Mesothelial cell of epicardium (in vitro differentiated cells): ENCODE measurements around the gene GCLC. TPM values are rescaled to one million over a fixed set of nuclear protein-coding genes. Genes with fewer than 3 reads are reported as not detected.

ENCODE experiments used
- DNase-seq, 2 experiments: peaks; one replicate each; pipeline ENCODE4 v3.0.0; 2021; ENCODE audit warnings: low spot score in 2 of 2; ENCODE audit not compliant: unreplicated experiment in 2 of 2
- H3K27ac Mint-ChIP-seq: 2 replicates; pipeline ENCODE4 v1.8.0; 2021; ENCODE audit warnings: mixed read lengths
- H3K27me3 Mint-ChIP-seq: 2 replicates; pipeline ENCODE4 v1.8.0; 2021; ENCODE audit warnings: low read depth, mixed read lengths
- H3K36me3 Mint-ChIP-seq: 2 replicates; pipeline ENCODE4 v1.8.0; 2021; ENCODE audit warnings: mixed read lengths
- H3K4me1 Mint-ChIP-seq: 2 replicates; pipeline ENCODE4 v1.8.0; 2021; ENCODE audit warnings: mixed read lengths
- H3K4me3 Mint-ChIP-seq: 2 replicates; pipeline ENCODE4 v1.8.0; 2021; ENCODE audit warnings: mild to moderate bottlenecking, moderate library complexity, mixed read lengths
- H3K9me3 Mint-ChIP-seq: 2 replicates; pipeline ENCODE4 v1.8.0; 2021; ENCODE audit warnings: mixed read lengths
- CTCF ChIP-seq: fragments of 200-600 bp; sonication (generic); IDR thresholded peaks from one replicate; pipeline ENCODE4 v1.5.0; 2021; ENCODE audit warnings: antibody characterized with exemption; ENCODE audit not compliant: unreplicated experiment
- total RNA-seq: library from RNA; stranded (reverse); gene quantifications from 3 replicates; pipeline ENCODE4 v1.2.1, GENCODE V29; 2021

The GCLC gene
- total RNA-seq, 1 donor from 2014 or later: 18.7 TPM

- Mint-ChIP-seq H3K27ac (no peak overlapping the region), H3K4me1 (peaks cover 9% of the 10 kb centered on the region), H3K4me3 (no peak overlapping the region)
Measured at GRCh38 chr6:53518862-53519261, 26.0 kb downstream of the GCLC start.

GRCh38 chr6:53517021-53517420 lies 27.9 kb downstream of the GCLC start:
- TF ChIP-seq CTCF: no peak
- Mint-ChIP-seq H3K36me3 (peaks cover 17% of the 10 kb centered on the region), H3K4me1 (no peaks in the 10 kb centered on the region), H3K4me3 (no peak overlapping the region), H3K9me3 (no peaks in the 10 kb centered on the region), H3K27ac (no peak overlapping the region), H3K27me3 (no peaks in the 10 kb centered on the region)
- DNase-seq: no peak

More at GRCh38 chr6:53518862-53519261, 26.0 kb downstream of the GCLC start:
- H3K36me3 Mint-ChIP-seq: peaks cover 17% of the 10 kb centered on the region
- H3K27me3 Mint-ChIP-seq: no peaks in the 10 kb centered on the region
- no peak for TF ChIP-seq CTCF
- H3K9me3 Mint-ChIP-seq: no peaks in the 10 kb centered on the region
- DNase-seq: no peak

- peaks cover 20% of the 10 kb centered on the region for H3K36me3 Mint-ChIP-seq
- H3K27ac Mint-ChIP-seq: no peak overlapping the region
Measured at GRCh38 chr6:53514677-53515076, 30.2 kb downstream of the GCLC start.

GRCh38 chr6:53513519-53513966 lies 31.4 kb downstream of the GCLC start:
- Mint-ChIP-seq H3K27me3 (no peaks in the 10 kb centered on the region), H3K36me3 (peaks cover 18% of the 10 kb centered on the region), H3K27ac (no peak overlapping the region), H3K4me1 (no peaks in the 10 kb centered on the region), H3K9me3 (no peaks in the 10 kb centered on the region), H3K4me3 (no peak overlapping the region)
- DNase-seq: no peak
- no peak for TF ChIP-seq CTCF

More at GRCh38 chr6:53514677-53515076, 30.2 kb downstream of the GCLC start:
- no peak overlapping the region for H3K4me3 Mint-ChIP-seq
- no peaks in the 10 kb centered on the region for H3K4me1 Mint-ChIP-seq
- no peaks in the 10 kb centered on the region for H3K9me3 Mint-ChIP-seq
- no peaks in the 10 kb centered on the region for H3K27me3 Mint-ChIP-seq
- DNase-seq: no peak
- TF ChIP-seq CTCF: no peak

GRCh38 chr6:53513056-53513455 lies 31.8 kb downstream of the GCLC start:
- H3K27ac Mint-ChIP-seq: no peak overlapping the region
- H3K27me3 Mint-ChIP-seq: no peaks in the 10 kb centered on the region

More at GRCh38 chr6:53513056-53513455, 31.8 kb downstream of the GCLC start:
- Mint-ChIP-seq H3K4me3 (no peak overlapping the region), H3K36me3 (peaks cover 18% of the 10 kb centered on the region), H3K4me1 (no peaks in the 10 kb centered on the region), H3K9me3 (no peaks in the 10 kb centered on the region)
- TF ChIP-seq CTCF: no peak
- no peak for DNase-seq
